Fibroblast of skin of right quadriceps (primary cell): ENCODE data around the gene SPECC1.
"Not testable (repeated sequence)": the region's sequence is repeated elsewhere in the genome, so short reads cannot be mapped to it uniquely, and the experiment has no call there.

Source experiments
- DNase-seq: peaks from one replicate; pipeline ENCODE4 v3.0.0-alpha.2; 2013

The SPECC1 gene

DNA sequence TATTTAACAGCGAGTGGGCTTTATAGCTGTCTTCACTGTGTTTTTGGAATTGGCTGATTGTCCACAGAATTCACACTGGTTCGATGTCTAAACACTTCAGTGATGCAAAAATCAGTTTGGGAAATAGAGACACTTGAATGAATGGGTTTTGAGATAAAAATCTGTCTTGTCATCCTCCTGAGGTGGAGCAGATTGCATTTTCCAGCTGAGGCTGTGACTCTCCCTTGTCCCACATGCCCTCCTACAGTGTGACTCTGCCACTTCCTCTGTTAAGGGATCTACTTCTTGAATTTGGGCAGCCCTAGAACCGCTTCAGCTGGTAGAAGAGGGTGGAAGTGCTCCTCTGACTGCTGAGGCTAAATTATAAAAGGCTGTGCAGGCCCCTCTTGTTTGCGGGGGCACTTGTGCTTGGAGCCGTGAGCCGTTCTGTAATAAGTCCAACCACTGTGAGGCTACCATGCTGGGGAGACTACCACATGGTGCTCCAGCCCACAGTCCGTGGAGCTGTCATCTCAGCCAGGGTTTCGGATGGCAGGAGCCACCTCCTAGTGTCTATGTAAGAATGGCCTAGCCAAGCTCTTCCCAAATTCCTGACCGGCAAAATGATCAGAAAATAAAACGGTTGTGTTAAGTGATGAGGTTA lies 175.9 kb downstream of the SPECC1 start:
- no peak for DNase-seq

DNA sequence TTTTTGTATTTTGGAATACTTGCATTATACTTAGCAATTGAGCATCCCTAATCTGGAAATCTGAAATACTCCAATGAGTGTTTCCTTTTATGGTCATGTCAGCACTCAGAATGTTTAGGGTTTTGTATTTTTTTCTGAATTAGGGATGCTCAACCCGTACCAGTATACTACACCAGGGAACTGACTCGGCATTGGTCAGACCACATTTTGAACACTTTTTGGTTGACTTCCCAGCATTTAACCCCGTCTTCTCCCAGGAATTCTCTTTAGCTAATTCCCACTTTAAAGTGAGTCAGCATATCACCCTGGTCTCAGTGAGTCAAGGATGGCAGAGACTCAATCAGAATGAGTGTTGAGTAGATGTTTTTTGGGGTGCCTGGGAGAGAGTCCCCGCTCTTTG lies 177.9 kb downstream of the SPECC1 start:
- peak; percentile 49 for DNase-seq

DNA sequence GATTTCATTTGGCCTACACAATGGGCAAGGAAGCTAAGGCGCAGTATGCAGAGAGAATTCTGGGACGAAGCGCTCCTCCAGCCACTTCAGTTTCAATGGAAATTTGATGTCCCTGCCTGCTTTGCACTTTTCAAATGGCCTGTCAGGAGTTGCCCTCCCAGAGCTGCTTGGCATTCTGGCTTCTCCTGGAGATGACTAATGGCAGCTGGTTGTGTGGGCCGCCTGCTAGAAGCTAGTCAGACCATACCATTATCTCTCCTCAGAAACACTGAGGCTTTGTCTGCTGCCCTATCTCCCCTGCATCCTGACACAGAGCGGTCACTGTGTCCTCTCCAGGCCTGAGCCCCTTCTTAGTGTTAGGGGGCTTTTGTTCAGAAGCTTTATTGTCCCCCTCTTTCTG lies 180.1 kb downstream of the SPECC1 start:
- DNase-seq, result no peak

DNA sequence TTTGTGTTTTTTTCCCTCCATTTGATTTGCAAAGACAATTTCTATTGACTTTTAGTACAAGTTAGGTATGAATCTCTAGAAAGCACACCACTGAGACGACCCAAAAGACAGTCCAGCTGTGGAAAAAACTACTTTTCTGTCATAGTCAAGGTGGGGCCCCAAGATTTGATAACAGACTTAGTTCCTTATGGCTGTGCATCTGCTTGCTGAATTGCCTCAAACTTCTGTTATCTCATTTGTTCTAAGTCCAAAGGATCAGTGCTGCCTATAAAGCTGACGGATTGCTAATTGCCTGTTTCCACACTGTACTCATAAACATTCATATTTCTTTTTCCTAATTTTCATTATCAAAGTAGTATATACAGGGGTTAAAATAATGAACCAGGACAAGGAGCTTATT lies 180.8 kb downstream of the SPECC1 start:
- no peak for DNase-seq

DNA sequence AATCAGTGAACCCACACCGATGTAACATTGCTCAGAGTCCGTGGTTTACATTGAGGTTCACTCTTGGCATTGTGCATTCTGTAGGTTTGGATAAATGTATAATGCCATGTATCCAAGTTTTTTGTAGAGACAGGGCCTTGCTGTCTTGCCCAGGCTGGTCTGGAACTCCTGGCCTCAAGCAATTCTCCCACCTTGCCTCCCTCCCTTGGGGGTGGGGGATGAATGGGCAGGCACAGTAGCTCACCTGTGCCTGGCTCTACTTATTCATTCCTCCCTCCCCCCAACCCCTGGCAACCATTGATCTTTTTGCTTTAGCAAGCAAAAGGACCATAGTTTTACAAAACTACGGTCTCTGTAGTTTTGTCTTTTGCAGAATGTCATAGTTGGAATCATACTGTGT lies 181.4 kb downstream of the SPECC1 start:
- DNase-seq, result no peak

DNA sequence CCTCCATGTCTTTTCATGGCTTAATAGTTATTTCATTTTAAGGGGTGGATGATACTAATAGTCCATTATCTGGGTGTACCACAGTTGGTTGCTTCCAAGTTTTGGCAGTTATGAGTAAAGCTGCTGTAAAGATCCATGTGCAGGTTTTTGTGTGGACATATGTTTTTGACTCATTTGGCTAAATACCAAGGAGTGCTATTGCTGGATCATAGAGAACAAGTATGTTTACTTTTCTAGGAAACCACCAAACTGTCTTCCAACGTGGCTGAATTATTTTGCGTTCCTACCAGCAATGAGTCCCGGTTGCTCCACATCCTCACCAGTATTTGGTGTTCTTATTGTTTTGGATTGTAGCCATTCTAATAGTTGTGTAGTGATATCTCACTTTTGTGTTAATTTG lies 181.9 kb downstream of the SPECC1 start:
- peak; percentile 77 for DNase-seq

DNA sequence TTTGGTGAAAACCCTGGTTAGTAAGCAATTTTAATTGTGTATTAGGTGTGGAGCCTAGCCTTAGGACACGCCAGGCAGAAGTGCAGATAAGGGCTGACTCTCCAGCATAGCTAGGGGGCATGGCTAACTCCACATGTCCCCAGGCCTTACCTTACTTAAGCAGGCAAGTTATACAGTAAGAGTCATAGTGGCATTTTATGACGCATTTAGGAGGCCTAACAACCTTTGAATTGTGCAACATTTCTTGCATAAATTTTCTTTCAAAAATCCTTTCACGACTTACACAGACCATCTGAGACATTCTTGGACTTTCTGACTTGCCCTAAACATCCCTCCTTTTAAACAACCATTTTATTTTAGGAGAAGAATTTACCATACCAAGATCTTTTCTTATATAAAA lies 187.1 kb downstream of the SPECC1 start:
- not testable (repeated sequence) for DNase-seq

DNA sequence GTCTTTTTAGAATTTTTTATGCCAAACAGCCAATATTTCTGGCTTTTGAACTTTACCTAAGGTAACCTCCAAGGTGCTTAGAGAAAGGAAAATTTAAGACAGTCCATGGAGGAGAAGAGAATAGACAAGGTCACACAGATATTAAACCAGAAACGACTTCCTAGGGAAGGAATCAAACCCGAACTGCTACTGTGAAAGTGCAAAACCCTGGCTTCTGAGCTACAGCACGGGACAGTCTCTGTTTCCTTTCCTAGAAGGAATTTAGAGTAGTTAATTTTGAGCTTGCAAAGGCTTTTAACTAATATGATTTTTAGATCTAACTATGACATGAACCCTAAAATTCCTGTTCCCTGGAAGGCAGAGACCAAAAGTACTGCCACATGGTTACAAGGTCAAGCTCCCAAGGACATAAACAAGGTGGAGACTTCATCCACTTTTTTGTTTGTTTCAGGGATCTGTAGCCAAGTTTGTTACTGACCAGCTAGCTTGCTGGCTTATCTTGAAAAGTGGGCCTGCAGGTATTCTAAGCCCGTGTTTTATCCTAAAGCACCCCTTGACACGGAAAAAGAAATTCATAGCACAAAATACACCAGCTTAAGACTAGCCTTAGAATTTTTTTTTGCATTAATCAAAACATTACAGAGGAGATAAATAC lies 188.2 kb downstream of the SPECC1 start:
- DNase-seq, result no peak

DNA sequence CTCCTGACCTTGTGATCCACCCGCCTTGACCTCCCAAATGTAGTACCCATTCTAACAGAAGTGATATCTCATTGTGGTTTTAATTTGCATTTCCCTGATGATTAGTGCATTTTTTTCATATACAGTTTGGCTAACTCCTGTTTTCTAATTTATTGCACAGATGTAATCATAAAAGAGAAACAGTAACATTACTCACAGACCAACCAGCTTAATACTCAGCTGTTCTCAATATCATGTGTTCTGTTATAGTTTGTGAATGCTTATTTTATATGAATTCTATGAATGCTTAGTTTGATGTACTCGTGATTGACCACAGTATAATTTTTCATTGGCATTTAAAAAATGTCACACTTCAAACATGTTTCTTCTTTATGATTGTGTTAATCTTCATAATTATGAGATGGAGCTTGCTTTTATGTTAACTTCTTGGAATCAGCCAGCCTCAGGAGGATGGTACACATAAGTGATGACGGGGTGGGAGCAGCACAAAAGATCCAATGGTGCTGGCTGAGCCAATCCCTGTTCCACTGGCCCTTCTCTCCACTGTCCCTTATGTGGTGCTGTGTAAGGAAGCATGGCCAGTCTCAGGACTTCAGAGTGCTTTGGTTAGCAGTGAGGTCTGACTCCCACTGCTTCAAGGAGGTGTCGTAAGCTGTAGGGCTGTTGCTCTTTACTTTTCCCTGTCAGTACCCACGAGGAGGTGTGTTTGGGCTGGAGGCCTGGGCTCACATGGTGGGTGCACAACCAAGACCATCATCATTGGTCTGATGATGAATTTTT lies 191.0 kb downstream of the SPECC1 start:
- DNase-seq, result no peak

DNA sequence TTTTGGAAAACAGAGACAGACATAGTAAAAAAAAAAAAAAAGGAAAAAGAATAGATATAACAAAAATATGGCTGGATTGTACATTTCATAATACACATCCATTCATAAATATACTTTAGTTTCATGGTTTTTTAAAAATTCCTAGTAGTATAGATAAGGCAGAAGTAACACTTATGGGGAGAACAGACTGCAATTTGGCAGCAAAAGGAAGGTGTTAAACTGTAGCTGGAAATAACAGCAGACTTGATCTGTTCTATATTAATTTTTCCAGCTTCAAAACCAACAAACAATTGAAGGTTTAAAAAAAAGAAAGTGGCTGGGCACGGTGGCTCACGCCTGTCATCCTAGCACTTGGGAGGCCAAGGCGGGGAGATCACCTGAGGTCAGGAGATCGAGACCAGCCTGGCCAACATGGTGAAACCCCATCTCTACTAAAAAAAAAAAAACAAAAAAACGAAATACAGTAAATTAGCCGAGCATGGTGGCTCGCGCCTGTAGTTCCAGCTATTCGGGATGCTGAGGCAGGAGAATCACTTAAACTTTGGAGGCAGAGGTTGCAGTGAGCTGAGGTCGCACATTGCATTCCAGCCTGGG lies 191.8 kb downstream of the SPECC1 start:
- no peak for DNase-seq

DNA sequence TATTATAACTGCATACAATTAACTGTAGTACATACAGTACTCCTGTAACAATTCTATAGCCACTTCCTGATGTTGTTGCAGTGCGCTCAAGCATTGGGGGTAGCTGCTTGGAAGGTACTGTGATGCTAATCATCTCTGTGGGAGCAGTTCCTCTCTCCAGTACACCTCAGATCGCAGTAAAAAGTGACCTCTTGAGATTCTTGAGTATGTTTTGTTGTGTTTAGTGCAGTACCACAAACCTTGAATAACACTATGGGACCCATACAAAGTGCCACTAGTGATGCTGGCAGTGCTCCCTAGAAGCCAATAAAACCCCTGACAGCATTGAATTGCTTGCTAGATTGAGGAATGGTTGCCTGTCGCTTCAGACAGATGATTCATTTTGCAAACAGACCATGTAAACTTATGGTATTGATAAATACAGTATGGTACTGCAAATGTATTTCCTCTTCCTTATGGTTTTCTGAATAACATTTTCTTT lies 193.0 kb downstream of the SPECC1 start:
- DNase-seq, result no peak

DNA sequence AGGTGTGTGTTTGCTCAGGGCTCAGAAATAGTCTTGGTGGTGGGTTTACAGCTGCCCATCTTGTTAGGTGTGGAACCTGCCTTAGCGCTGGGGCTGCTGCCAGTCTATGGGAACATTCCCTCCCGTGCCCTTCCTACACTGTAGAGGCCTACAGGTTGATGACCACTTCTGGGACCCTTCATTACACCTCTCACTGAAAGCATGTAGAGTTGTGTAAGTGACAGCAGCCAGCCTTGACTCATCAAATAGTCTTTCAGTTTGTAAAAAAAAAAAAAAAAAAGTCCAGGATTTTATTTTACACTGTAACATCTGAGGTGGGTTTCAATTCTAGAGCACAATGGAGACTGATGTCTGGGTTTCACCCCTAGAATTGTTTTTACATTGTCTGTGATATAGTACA lies 193.9 kb downstream of the SPECC1 start:
- DNase-seq, result no peak

DNA sequence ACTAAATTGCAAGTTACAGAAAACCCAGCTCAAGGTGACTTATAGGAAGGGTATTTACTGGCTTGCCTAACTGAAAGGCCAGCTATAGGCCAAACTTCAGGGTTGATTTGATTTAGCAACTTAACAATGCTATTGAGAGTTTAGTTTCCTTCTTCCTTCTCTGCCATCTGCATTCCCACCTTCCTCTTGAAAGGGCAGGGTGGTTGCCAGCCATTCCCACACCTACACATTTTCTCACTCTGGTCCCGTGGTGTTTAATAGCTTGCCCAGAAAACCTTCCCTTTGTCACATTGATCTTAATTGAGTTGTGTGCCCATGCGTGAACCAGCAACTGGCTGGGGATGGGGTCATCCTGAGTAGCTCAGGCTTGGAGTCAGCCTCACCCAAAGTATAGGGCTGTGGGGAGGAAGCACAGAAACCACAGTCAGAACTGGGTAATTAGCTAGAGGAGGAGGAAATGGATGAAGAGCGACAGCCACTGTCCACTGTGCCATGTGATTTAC lies 194.7 kb downstream of the SPECC1 start:
- DNase-seq, result no peak

DNA sequence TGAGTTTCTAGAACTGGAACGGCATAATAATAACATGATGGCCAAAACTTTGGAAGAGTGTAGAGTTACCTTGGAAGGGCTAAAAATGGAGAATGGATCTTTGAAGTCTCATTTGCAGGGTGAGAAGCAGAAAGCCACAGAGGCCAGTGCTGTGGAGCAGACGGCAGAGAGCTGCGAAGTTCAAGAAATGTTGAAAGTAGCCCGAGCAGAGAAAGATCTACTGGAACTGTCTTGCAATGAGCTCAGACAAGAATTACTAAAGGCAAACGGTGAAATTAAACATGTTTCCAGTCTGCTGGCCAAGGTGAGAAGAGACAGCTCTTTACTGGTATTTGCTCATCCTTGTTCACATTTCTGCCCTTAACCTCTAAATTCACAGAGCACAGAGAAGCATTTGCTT lies 196.4 kb downstream of the SPECC1 start:
- no peak for DNase-seq

DNA sequence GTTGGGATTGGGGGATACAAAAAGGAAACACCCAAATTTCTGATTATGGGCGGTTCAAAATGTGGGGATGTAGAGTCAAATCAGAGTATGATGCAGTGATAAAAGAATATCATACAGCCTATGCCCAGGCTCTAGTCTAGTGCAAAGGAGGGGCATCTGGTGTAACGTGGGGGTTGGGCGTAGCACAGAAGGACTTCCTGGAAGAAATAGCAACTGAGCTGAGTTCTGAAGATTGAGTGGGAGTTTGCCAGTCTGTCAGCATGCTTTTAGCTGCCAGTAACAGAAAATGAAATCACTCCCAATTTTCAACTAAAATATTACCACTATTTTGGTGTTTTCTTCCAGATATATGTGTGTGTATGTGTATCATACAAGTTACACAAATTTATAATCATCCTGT lies 196.9 kb downstream of the SPECC1 start:
- DNase-seq, result no peak

DNA sequence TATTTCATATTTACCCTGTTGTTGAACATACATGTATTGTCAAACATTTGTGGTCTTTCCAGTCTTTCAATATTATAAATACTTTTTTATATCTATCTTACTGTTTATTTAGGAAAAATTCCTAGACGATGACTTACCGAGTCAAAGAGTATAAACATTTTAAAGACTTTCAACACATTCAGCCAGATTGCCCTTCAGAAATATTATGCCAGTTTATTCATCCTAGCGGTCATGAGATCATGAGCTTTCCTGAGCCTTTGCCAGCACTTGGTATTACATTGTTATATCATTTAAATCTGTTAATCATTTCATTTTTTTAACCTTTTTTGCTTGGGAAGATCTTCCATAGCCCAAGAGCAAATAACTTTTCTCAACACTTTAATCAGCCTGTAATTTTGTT lies 197.4 kb downstream of the SPECC1 start:
- DNase-seq, result peak; percentile 50

DNA sequence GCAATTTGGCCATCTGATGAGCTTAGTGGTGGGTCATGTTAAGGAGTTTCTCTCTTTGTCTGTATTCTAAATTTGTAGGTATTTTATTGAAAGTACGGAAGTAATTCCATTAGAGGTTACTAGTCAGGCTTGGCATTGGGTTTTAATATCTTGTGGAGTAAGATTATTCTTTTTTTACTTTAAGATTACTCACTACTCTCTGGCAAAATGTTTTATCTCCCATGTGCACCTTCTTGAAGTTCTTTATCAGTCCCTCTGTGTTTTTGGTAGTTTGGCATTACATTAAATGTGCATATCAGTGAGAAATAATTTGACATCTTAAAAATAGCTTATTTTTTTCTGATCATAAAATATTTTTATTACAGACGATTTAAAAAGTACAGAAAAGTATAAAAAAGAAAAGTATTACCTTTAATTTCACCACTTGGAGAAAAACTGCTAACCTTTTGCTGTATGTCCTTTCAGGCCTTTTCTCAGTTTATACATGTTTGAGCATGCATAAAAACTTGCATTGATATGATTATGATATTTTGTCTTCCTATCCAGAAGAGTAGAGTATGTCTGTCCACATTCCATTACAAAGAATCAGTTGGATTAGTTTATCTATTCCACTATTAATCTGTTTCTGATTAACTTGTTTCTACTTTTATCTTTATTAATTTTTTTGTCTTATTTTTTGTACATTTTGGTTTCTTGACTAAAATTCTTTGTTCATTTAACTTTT lies 198.3 kb downstream of the SPECC1 start:
- DNase-seq, result no peak

DNA sequence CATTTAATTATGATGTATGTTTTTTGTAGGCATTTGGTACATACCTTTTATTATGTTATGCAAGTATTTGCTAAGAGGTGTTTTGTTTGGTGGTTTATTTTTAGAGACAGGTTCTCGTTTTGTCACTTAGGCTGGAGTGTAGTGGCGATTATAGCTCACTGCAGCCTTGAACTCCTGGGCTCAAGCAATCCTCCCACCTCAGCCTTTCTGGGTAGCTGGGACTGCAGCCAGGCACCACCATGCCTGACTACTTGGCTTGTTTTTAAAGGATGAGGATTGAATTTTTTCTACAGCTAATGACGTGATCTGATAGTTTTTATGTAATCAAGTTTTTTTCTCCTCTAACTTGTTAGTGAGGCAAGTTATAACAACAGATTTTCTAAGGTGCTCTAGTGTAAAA lies 199.6 kb downstream of the SPECC1 start:
- no peak for DNase-seq

DNA sequence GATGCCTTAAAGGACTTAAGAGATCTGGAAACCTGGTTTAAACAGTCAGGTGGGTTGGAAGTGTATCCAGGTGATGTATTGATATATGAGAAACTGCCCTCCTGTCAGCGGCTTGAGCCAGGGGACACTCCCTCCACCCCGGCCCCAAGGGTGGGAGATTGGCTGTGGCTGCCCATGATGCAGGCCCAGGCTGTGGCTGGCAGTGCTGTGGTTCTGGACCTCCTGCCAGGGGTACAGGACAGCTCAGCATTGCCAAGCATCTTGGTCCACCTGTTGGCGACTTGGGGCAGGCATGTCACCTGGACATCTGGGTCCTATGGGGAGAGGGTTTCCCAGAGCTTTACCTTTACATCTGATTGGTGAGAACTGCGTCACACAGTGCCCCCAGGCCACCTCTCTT lies 201.0 kb downstream of the SPECC1 start:
- DNase-seq, result no peak

DNA sequence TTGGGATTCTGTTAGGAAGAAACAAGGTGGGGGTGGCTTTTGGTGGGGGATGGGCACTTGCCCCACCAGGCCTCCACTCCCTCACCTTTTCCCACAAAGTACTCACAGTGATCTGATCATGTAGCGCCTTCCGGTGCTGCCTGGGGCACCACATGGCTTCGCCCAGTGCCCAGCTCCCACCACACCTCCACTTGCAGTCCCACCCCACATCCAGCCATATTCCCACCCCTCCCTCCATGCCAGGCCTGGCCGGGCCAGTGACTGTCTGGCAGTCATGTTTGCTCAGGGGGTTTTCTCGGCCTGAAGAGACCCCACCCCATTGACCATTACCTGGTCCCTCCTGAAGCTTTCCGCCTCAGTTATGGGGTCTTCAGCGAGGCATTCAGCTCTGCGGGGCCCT lies 201.5 kb downstream of the SPECC1 start:
- no peak for DNase-seq

DNA sequence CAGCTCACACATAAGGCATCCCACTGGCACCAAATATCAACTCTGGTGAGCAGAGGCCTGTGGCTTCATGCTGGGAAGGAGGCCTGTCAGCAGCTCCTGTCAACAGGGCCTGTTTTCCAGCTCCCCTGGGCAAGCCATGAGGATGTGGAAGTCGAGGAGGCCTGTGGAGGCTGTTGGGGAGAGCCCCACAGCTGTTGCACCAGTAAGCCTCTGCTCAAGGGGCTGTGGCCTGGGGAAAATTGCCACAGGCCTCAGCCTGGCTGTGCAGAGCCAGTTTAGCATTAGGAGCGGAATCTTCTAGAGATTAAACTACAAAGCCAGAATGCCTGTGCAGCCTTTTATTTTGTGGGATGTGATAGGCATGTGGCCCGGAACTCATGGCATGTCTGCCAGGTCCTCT lies 202.1 kb downstream of the SPECC1 start:
- no peak for DNase-seq

DNA sequence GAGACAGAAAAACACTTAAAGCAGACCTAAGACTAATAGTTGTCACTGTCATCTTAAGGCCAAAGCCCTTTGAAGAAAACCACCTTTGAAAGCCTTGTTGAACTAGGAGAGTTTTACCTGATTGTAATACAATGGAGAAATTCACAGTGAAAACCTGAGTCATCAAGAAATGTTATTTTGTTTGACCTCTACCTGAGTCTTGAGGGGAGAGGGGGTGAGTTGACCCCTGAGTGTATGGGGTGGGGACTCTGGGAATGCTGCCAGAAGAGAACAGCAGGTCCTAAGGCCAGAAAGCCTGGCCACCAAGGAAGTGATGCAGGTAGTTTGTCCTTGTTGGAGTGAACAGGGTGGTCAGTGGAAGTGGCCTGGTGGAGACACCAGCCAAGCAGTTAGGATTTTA lies 204.3 kb downstream of the SPECC1 start:
- DNase-seq, result no peak

DNA sequence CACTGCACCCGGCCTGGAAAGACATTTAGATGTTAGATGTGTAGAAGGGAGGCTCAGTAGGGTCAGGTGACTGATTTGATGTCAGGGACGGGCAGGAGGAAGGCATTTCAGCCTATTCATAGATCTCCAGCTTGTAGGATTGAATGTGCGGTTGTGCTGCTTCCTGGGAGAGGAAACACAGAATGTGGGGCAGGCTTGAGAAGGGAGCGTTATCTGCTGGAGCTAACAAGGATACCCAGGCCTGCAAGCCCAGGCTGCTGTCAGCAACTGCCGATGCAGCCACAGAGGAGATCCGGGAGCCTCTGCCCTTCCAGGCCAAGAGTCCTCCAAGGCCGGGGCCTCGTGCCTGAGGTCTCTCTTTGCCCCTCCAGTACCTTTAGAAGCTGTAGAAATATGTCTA lies 205.6 kb downstream of the SPECC1 start:
- no peak for DNase-seq
